ENCODE data around the gene MACROD2. TPM values are rescaled to one million over a fixed set of nuclear protein-coding genes. Genes with fewer than 3 reads are reported as not detected.

Gene MACROD2
- total and polyA plus RNA-seq, 2 experiments from 2014 or later, result 2.8 to 4.3 TPM

DNA sequence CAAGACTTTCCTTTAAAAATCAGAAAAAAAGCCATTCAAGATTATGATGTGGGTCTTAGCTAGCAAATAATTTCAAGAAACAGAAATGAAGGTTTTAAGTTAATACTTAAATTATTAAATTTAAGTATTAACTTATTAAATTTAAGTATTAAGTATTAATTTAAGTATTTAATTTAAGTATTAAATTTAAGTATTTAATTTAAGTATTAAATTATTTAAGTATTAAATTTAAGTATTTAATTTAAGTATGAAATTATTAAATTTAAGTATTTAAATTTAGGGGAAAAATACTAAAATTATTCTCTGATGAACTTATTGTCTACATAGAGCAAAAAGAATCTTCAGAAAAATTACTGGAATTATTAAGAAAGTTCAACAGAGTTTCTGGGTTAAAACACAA lies 1171.4 kb downstream of the MACROD2 start (continued):
- TF ChIP-seq, protein P1, sequence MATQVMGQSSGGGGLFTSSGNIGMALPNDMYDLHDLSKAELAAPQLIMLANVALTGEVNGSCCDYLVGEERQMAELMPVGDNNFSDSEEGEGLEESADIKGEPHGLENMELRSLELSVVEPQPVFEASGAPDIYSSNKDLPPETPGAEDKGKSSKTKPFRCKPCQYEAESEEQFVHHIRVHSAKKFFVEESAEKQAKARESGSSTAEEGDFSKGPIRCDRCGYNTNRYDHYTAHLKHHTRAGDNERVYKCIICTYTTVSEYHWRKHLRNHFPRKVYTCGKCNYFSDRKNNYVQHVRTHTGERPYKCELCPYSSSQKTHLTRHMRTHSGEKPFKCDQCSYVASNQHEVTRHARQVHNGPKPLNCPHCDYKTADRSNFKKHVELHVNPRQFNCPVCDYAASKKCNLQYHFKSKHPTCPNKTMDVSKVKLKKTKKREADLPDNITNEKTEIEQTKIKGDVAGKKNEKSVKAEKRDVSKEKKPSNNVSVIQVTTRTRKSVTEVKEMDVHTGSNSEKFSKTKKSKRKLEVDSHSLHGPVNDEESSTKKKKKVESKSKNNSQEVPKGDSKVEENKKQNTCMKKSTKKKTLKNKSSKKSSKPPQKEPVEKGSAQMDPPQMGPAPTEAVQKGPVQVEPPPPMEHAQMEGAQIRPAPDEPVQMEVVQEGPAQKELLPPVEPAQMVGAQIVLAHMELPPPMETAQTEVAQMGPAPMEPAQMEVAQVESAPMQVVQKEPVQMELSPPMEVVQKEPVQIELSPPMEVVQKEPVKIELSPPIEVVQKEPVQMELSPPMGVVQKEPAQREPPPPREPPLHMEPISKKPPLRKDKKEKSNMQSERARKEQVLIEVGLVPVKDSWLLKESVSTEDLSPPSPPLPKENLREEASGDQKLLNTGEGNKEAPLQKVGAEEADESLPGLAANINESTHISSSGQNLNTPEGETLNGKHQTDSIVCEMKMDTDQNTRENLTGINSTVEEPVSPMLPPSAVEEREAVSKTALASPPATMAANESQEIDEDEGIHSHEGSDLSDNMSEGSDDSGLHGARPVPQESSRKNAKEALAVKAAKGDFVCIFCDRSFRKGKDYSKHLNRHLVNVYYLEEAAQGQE (IDR thresholded peaks at IDR 0.05; ENCODE audit: unreplicated experiment), result no peak
- TF ChIP-seq ZNF114 (CRISPR knock-in tag; IDR thresholded peaks at IDR 0.05), result no peak
- TF ChIP-seq POLR2AphosphoS5 (IDR thresholded peaks at IDR 0.05; ENCODE audit: low read depth), result no peak
- no peak for TF ChIP-seq EZH2phosphoT487 (IDR thresholded peaks at IDR 0.05; ENCODE audit: unreplicated experiment)
- TF ChIP-seq, protein P2, sequence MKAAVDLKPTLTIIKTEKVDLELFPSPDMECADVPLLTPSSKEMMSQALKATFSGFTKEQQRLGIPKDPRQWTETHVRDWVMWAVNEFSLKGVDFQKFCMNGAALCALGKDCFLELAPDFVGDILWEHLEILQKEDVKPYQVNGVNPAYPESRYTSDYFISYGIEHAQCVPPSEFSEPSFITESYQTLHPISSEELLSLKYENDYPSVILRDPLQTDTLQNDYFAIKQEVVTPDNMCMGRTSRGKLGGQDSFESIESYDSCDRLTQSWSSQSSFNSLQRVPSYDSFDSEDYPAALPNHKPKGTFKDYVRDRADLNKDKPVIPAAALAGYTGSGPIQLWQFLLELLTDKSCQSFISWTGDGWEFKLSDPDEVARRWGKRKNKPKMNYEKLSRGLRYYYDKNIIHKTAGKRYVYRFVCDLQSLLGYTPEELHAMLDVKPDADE (IDR thresholded peaks at IDR 0.05), result no peak
- TF ChIP-seq JUNB (IDR thresholded peaks at IDR 0.05; ENCODE audit: unreplicated experiment), result no peak
- TF ChIP-seq, protein P3, sequence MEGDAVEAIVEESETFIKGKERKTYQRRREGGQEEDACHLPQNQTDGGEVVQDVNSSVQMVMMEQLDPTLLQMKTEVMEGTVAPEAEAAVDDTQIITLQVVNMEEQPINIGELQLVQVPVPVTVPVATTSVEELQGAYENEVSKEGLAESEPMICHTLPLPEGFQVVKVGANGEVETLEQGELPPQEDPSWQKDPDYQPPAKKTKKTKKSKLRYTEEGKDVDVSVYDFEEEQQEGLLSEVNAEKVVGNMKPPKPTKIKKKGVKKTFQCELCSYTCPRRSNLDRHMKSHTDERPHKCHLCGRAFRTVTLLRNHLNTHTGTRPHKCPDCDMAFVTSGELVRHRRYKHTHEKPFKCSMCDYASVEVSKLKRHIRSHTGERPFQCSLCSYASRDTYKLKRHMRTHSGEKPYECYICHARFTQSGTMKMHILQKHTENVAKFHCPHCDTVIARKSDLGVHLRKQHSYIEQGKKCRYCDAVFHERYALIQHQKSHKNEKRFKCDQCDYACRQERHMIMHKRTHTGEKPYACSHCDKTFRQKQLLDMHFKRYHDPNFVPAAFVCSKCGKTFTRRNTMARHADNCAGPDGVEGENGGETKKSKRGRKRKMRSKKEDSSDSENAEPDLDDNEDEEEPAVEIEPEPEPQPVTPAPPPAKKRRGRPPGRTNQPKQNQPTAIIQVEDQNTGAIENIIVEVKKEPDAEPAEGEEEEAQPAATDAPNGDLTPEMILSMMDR (conservative IDR thresholded peaks at IDR 0.05; ENCODE audit: low read depth in 2 of 2), result no peak

DNA sequence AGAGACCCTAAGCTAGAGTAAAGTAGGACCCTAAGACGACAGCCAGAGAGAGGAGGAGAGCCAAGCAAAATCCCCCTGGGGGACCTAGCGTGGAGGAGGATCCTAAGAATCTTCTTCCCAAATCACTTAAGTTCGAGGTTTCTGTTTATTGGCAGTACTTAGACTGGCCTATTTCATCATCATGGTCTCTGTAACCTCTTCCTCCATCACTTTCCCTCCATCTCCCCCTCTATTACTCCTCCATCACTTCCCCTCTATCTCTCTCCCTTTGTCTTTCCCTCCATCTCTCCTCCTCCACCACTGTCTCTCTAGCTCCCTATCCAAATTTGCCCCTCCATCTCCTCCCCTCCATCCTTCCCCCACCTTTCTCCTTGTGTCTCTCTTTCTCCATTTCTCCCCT lies 1175.7 kb downstream of the MACROD2 start:
- Mint-ChIP-seq H3K4me1 (no peaks in the 10 kb centered on the region), H3K27ac (no peak overlapping the region), H3K36me3 (ENCODE audit: low read depth) (no peaks in the 10 kb centered on the region; the same call in 1 of the 3 replicates), H3K9me3 (peaks cover 1% of the 10 kb centered on the region; the same call in 1 of the 3 replicates), H3K4me3 (no peak overlapping the region), H3K27me3 (ENCODE audit: insufficient read depth, low read depth, poor library complexity) (no peaks in the 10 kb centered on the region)
- 0 out of 2 replicates have a peak, but pooled peaks cover 3% of the 10 kb centered on the region for H3K9me2 ChIP-seq (ENCODE audit: insufficient read depth)
- H3K27me3 ChIP-seq (ENCODE audit: insufficient read depth), result no peaks in the 10 kb centered on the region
- no peak overlapping the region for H3K4me3 ChIP-seq
- no peak overlapping the region for H3K4me2 ChIP-seq
- no peaks in the 10 kb centered on the region for H3K36me3 ChIP-seq (ENCODE audit: insufficient read depth)
- DNase-seq (ENCODE audit: low spot score) (no peak), ATAC-seq (no peak)
- H3F3A ChIP-seq (replicated peaks; ENCODE audit: low read depth), result no peaks in the 10 kb centered on the region
- no peaks in the 10 kb centered on the region for H4K20me1 ChIP-seq (replicated peaks; ENCODE audit: insufficient read depth)
- H3K79me2 ChIP-seq (replicated peaks; ENCODE audit: insufficient read depth), result no peaks in the 10 kb centered on the region
- no peak overlapping the region for H2AFZ ChIP-seq
- H3K4me1 ChIP-seq (ENCODE audit: insufficient read depth), result no peaks in the 10 kb centered on the region
- no peak overlapping the region for H3K27ac ChIP-seq (ENCODE audit: low read depth)
- TF ChIP-seq ZNF331 (CRISPR knock-in tag; IDR thresholded peaks at IDR 0.05; ENCODE audit: low read depth), result no peak
- no peak for TF ChIP-seq CREB1 (CRISPR knock-in tag; IDR thresholded peaks at IDR 0.05; ENCODE audit: low read depth)
- TF ChIP-seq JUNB (IDR thresholded peaks at IDR 0.05; ENCODE audit: unreplicated experiment), result no peak
- TF ChIP-seq NANOG (IDR thresholded peaks at IDR 0.05; ENCODE audit: borderline replicate concordance), result no peak
- TF ChIP-seq ZNF114 (CRISPR knock-in tag; IDR thresholded peaks at IDR 0.05), result no peak
- TF ChIP-seq, protein P1 (IDR thresholded peaks at IDR 0.05; ENCODE audit: unreplicated experiment), result no peak
- no peak for TF ChIP-seq POLR2AphosphoS5 (IDR thresholded peaks at IDR 0.05; ENCODE audit: low read depth)
- TF ChIP-seq EZH2phosphoT487 (IDR thresholded peaks at IDR 0.05; ENCODE audit: unreplicated experiment), result no peak

Data from GM23338 (cell line).